KOPT-K1 (cell line): ENCODE results near the gene RPL38.
"Not testable (repeated sequence)": the region's sequence is repeated elsewhere in the genome, so short reads cannot be mapped to it uniquely, and the experiment has no call there.

Source experiments
- H3K27ac ChIP-seq: fragments of 200-600 bp; sonication (generic); 2 replicates; pipeline ENCODE4 v1.5.1; 2016; ENCODE audit warnings: antibody characterized with exemption, mild to moderate bottlenecking, low read depth, low read length; ENCODE audit not compliant: poor library complexity, severe bottlenecking
- H3K36me3 ChIP-seq: fragments of 200-600 bp; sonication (generic); 2 replicates; pipeline ENCODE4 v1.5.1; 2017; ENCODE audit warnings: antibody characterized with exemption, mild to moderate bottlenecking, low read length, moderate library complexity; ENCODE audit not compliant: insufficient read depth
- H3K9me3 ChIP-seq: fragments of 200-600 bp; sonication (generic); 2 replicates; pipeline ENCODE4 v1.5.1; 2017; ENCODE audit warnings: antibody characterized with exemption, low read length, mild to moderate bottlenecking; ENCODE audit not compliant: insufficient read depth, poor library complexity, severe bottlenecking

Gene RPL38

DNA sequence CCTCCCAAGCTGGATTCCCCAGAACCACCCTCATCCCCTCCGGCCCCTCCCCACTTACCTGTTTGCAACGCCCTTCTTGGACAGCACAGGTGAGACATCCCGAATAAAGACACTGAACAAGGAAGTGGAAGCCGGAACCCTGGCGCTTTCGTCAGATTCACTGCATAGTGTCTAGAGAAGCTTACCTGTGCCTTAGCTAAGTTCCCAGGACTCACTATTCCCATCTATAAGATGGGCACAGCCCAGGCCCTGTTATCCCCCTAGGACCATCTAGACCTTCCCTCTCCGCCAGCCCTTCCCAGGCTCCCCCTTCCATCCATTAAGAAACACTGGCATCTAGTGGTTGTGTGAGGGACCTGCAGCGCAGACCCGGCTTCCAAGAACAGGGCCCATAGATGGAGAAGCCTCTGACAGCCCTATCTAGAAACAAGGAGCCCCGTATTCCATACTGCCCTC lies 26.9 kb upstream of the RPL38 start:
- Histone ChIP-seq H3K9me3 (peaks cover 6% of the 10 kb centered on the region), H3K36me3 (no peaks in the 10 kb centered on the region), H3K27ac (no peak overlapping the region)

DNA sequence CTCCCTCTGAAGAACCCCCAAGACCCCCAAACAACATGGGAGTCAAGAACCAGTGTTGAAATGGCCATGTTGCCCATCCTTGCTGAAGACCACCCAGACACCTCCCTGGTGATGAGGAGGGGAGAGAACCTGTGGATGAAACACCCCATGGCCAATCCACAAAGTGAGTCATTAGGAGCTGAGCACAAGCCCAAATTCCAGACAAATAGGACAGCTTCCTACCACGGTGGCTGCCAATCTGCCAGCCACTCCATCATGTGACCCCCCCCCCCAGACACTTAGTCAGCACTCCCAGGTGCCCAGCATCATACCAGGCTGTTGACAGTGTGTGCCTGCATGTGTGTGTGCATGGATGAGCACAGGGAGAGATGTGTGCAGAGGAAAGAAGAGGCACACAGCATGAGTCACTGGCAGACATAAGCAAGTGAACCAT lies 26.4 kb upstream of the RPL38 start:
- Histone ChIP-seq H3K36me3 (no peaks in the 10 kb centered on the region), H3K27ac (no peak overlapping the region), H3K9me3 (peaks cover 1% of the 10 kb centered on the region)

DNA sequence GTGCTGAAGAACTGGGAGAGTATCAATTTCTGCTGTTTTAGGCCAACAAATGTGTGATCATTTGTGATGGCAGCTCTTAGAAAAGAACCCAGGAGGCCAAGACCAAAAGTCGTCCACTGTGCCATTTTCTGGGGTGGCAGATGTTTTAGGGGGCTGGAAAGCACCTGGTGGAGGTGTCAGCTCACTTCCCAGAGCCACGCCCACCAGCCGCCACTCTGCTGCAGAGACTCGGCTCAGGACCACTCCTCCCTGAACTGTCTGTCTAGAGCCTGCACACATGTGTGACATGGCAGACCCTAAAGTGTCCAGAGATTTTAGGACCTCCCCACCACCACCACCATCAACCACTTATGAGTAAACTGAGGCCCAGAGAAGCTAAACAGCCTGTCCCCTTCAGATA lies 23.9 kb upstream of the RPL38 start:
- Histone ChIP-seq H3K27ac (no peak overlapping the region), H3K9me3 (no peaks in the 10 kb centered on the region)

DNA sequence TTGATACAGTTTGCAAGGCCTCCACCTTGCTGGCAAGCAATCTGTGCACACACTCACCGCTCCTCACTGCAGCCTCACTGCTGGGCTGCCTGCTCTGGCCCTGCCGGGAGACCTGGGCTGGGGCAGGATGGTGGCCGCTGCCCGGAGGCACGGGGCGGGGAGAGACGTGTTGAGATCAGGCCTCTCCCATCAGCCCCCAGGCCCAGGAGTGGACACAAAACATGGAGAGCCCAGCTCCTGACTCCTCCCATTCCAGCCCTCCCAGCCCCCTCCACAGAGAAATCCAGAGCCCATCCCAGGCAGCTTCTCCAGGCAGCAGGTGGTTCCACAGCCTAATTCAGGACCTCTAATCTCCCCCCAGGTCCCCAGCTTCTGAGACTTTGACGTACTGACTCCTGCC lies 23.1 kb upstream of the RPL38 start:
- no peaks in the 10 kb centered on the region for H3K36me3 ChIP-seq
- H3K27ac ChIP-seq: no peak overlapping the region
- no peaks in the 10 kb centered on the region for H3K9me3 ChIP-seq

More for the DNA sequence above, 23.9 kb upstream of the RPL38 start:
- no peaks in the 10 kb centered on the region for H3K36me3 ChIP-seq

DNA sequence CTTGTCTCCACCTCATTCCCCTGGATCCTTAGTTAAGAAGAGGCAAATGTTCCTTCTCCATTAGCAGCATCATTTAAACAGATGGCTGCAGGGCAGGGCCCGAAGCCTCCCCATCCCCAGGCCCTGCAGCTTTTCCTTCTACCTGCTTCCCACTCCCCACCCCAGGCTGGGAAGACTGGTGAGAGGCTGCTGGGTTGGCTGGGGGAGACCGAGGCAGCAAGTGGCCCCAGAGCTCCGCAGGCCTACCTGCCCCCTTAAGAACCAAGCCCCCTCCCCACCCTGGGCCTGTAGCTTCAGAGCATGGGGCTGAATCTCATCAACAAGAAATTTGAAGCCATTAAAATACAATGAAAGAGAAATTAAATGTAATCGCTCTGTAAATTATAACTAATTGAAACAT lies 22.1 kb upstream of the RPL38 start:
- no peaks in the 10 kb centered on the region for H3K9me3 ChIP-seq
- no peaks in the 10 kb centered on the region for H3K36me3 ChIP-seq
- no peak overlapping the region for H3K27ac ChIP-seq

DNA sequence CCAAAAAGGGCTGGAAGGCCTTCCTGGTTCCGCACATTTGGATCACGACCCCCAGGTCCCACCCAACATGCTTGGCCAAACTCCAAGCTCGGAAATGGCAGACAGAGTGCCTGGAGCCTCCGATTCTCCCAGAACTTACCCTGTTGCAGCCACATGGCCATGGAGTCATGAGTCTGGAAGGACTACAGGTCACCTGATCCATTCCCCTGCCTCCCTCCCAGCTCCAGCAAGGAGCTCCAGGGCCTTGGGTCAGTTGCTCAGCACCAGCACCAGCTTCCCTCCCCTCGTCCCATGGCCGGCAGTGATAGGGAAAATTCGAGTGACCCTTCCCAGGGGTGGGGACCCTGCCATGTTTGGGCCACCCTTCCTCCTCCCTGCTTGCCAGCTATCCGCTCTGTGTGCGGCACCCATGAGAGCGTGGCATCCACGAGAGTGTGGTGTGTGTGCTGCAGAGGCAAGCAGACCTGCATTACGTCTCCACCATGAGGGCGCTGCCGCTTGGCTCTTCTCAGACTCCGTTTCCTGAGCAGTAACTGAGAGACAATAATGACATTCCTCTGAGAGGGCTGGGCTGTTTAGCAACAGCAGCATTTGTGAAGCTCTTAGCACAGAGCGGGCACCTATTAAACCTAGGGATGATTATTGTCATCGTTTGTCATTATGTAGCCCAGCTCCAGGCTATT lies 21.3 kb upstream of the RPL38 start:
- no peaks in the 10 kb centered on the region for H3K36me3 ChIP-seq
- no peaks in the 10 kb centered on the region for H3K9me3 ChIP-seq
- H3K27ac ChIP-seq: no peak overlapping the region

DNA sequence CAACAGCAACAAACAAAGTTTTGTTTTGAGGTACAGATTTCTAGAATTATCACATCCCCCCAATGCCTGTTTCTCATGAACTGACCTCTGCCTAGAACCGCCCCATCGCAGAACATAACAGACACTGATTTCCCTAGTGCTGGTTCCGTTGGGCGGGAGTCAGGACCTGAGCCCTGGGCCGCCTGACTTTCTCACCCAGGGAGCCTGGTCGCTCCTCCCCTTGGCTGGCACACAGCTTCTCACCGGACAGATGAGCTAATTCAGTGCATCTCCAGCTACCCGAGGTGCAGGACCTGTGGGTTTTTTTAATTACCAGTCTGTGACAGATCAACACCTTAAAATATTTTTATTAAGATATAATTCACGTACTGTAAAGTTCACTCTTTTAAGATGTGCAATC lies 20.1 kb upstream of the RPL38 start:
- Histone ChIP-seq H3K9me3 (no peaks in the 10 kb centered on the region), H3K27ac (no peak overlapping the region), H3K36me3 (no peaks in the 10 kb centered on the region)

DNA sequence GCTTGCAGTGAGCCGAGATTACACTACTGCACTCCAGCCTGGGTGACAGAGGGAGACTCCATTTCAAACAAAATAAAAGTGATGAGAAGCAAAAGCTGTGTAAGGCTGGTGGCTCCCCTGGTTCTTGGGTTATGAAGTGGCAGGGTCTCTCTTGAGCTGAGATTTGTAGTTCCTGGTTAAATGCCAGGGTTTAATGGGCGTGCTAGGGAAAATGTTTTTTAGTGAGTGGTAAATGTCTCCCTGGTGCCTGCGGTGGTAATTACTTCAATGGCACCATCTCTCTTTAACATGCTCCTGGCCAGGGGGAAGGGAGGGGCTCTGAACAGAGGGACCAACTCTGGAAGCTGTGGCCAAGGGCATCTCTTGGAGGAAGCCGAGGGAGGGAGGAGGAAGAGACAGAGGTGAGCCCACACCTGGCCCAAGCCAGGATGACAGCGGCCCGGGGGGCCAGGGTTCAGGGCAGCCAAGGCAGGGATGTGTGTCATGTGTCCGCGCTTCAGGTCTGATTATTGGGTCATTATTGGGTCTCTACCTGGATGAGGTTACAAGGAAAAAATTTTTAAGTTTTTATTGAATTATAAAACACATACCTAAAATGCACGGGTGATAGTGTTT lies 17.8 kb upstream of the RPL38 start:
- no peaks in the 10 kb centered on the region for H3K9me3 ChIP-seq
- H3K36me3 ChIP-seq: no peaks in the 10 kb centered on the region
- H3K27ac ChIP-seq: no peak overlapping the region

DNA sequence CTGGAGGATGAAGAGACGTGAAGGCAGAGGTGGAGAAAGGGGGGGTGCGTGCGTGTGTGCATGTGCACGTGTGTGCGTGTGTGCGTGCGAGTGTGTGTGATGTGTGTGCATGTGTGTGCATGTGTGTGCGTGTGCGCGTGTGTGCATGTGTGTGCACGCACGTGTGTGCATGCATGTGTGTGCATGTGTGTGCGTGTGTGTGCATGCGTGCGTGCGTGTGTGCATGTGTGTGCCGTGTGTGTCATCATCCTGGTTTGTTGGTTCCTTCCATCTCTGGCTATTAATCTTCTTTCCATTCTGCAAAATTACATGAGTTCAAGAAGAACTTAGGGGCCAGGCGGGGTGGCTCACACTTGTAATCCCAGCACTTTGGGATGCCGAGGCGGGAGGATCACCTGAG lies 17.0 kb upstream of the RPL38 start:
- H3K9me3 ChIP-seq: no peaks in the 10 kb centered on the region
- no peaks in the 10 kb centered on the region for H3K36me3 ChIP-seq
- no peak overlapping the region for H3K27ac ChIP-seq

DNA sequence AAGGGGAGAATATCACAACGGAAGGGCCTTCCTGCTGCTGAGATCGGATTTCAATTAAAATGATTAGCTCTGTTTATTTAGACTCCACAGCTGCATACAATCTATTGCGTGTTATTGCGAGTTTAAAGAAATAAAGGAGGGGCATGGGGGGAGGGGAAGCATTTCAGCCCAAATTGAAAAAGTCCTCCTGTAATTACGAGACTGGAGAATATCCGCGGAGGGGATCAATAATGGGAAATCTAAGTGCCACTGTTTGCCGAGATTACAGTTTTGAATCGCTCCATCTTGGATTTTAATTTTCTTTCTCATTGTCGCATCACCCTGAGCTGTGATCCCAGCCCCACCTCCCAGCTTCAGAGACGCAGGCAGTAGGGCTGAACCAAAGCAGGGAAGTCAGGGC lies 15.7 kb upstream of the RPL38 start:
- H3K36me3 ChIP-seq: no peaks in the 10 kb centered on the region
- H3K9me3 ChIP-seq: no peaks in the 10 kb centered on the region
- no peak overlapping the region for H3K27ac ChIP-seq

DNA sequence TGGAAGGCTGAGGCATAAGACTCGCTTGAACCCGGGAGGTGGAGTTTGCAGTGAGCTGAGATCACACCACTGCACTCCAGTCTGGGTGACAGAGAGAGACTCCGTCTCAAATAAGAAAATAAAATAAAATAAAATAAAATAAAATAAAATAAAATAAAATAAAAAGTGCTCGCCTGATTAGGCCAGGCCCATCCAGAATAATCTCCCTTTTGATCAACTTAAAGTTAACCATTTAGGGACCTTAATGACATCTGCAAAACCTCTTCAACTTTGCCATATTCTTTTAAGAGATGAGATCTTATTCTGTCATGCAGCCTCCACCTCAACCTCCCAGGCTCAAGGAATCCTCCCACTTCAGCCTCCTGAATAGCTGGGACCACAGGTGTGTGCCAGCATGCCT lies 14.8 kb upstream of the RPL38 start:
- not testable (repeated sequence) for H3K36me3 ChIP-seq

DNA sequence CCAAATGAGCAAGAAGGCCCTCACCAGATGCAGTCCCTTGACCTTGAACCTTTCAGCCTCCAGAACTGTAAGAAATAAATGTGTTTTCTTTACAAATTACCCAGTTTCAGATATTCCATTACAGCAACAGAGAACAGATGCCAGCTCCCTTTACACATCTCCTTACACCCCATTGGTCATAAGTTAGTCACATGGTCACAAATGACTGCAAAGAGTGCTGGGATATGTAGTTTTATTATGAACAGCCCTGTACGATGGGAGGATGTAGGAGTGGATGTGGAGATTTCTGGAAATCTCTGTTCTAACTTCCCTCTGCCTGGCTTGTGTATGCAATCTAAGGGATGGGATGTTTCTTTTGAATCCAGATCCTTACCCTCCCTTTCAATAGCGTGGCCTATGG lies 13.3 kb upstream of the RPL38 start:
- Histone ChIP-seq H3K27ac (no peak overlapping the region), H3K9me3 (no peaks in the 10 kb centered on the region), H3K36me3 (no peaks in the 10 kb centered on the region)

More for the DNA sequence above, 14.8 kb upstream of the RPL38 start:
- not testable (repeated sequence) for H3K27ac ChIP-seq, H3K9me3 ChIP-seq

DNA sequence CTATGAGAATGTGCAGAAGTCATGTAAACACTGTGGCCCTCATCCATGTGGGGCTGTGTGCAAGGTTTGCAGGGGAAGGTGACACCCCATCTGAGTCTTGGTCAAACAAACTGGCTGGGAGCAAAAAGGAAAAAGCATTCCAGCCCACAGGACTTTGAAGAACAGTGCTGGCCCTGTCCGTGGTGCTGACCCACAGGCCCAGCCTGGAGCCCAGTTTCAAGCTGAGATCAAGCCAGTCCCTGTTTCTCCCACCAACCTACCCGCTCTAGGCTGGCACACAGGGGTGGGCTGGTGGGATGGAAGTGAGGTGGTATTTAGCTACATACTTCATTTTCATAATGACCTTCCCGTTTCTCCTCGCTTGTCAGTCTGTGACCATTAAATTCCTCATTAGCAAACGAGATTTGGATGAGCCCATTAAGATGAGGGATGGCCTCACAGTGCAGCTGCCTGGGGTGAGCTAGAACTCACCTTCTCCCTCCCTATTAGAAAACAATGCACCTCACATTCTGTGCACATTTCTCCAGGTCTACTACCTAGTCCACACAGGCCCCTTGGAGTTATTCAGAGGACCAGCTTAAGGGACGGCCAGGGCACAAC lies 12.6 kb upstream of the RPL38 start:
- no peaks in the 10 kb centered on the region for H3K36me3 ChIP-seq
- no peak overlapping the region for H3K27ac ChIP-seq

DNA sequence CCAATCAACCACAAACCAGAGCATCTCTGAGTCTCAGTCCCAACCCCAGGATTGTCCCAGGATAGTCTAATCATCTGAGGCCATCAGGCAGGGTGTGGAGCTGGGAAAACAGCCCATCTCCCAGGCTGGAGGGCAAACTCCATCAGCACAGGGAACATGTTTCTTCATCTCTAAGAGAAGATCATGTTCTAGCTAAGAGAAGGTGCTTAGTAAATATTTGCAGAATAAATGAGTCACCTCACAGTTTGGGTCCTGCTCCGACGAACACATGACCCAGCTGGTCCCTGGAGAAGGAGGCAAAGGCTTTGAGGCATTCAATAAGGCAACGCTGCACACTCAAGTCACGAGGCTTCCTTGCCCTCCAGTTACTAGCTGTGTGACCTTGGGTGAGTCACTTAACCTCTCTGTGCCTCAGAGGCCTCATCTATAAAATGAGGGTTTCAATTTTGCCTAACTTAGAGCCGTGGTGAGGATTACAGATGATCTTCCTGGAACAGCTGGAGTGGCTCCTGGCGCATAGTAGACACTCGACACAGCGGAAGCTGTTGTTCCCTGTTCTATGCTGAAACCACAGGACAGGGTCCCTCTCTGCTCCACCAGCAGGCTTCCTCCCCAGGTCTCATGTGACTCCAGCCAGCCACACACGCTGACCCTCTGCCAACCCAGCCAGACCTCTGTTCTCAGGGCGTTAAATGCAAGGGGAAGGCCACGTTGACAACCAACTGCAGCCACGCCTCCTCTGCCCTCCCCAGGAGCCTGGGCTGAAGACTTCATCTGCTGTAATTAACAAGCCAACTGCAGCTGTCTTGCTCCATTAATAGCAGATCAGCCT lies 10.3 kb upstream of the RPL38 start:
- no peaks in the 10 kb centered on the region for H3K9me3 ChIP-seq
- no peak overlapping the region for H3K27ac ChIP-seq
- H3K36me3 ChIP-seq: no peaks in the 10 kb centered on the region

More for the DNA sequence above, 12.6 kb upstream of the RPL38 start:
- no peaks in the 10 kb centered on the region for H3K9me3 ChIP-seq

DNA sequence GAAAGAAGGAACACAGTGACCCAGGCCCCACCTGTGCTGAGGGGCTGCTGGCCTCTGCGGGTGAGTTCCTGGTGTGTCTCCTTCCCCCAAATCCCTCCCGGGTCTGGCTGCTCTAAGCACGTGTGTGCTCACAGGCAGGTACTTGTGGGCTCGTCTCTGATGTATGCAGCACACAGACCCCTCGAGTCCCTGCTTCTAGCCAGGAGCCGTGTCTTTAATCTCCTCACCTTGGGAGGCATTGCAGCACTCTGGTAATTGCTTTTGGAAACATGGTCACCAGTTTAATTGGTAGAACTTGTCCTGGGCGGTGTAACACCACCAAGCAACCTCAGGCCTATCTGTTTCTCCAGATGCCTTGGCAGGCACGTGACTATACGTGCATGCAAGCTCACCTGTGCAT lies 8.8 kb upstream of the RPL38 start:
- Histone ChIP-seq H3K27ac (no peak overlapping the region), H3K9me3 (no peaks in the 10 kb centered on the region), H3K36me3 (no peaks in the 10 kb centered on the region)
